ENCODE data around the gene SLC25A19. TPM values are rescaled to one million over a fixed set of nuclear protein-coding genes. Genes with fewer than 3 reads are reported as not detected.

The SLC25A19 gene
- total and polyA plus RNA-seq, 2 experiments from 2014 or later = 17.9 to 22.4 TPM

- H3K27ac ChIP-seq (ENCODE audit: low read depth) = no peak overlapping the region
- 0 out of 2 replicates have a peak, but pooled peaks cover 2% of the 10 kb centered on the region for H3K4me1 ChIP-seq (ENCODE audit: insufficient read depth)
- H3K4me3 Mint-ChIP-seq = no peak overlapping the region
- H3K9me3 Mint-ChIP-seq = no peaks in the 10 kb centered on the region
- H3K4me3 ChIP-seq = no peak overlapping the region
- no peak overlapping the region for H2AFZ ChIP-seq
- H3K27me3 ChIP-seq (ENCODE audit: insufficient read depth) = no peaks in the 10 kb centered on the region
- H3F3A ChIP-seq (replicated peaks; ENCODE audit: low read depth) = peaks cover 17% of the 10 kb centered on the region
- H3K79me2 ChIP-seq (replicated peaks; ENCODE audit: insufficient read depth) = peaks cover 22% of the 10 kb centered on the region
- H3K36me3 ChIP-seq (ENCODE audit: insufficient read depth) = peaks cover 11% of the 10 kb centered on the region; the same call in 1 of the 2 replicates
- no peaks in the 10 kb centered on the region for H3K9me2 ChIP-seq (ENCODE audit: insufficient read depth)
- H4K20me1 ChIP-seq (replicated peaks; ENCODE audit: insufficient read depth) = no peaks in the 10 kb centered on the region; the same call in 1 of the 2 replicates
- H3K36me3 Mint-ChIP-seq (ENCODE audit: low read depth) = peaks cover 51% of the 10 kb centered on the region
- ATAC-seq (no peak), DNase-seq (ENCODE audit: low spot score) (no peak)
- TF ChIP-seq, protein P1, sequence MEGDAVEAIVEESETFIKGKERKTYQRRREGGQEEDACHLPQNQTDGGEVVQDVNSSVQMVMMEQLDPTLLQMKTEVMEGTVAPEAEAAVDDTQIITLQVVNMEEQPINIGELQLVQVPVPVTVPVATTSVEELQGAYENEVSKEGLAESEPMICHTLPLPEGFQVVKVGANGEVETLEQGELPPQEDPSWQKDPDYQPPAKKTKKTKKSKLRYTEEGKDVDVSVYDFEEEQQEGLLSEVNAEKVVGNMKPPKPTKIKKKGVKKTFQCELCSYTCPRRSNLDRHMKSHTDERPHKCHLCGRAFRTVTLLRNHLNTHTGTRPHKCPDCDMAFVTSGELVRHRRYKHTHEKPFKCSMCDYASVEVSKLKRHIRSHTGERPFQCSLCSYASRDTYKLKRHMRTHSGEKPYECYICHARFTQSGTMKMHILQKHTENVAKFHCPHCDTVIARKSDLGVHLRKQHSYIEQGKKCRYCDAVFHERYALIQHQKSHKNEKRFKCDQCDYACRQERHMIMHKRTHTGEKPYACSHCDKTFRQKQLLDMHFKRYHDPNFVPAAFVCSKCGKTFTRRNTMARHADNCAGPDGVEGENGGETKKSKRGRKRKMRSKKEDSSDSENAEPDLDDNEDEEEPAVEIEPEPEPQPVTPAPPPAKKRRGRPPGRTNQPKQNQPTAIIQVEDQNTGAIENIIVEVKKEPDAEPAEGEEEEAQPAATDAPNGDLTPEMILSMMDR (conservative IDR thresholded peaks at IDR 0.05; ENCODE audit: low read depth in 2 of 2) = no peak
- TF ChIP-seq NANOG (IDR thresholded peaks at IDR 0.05; ENCODE audit: borderline replicate concordance) = no peak
- no peak for TF ChIP-seq ZNF114 (CRISPR knock-in tag; IDR thresholded peaks at IDR 0.05)
- no peak for TF ChIP-seq EZH2 (IDR thresholded peaks at IDR 0.05; ENCODE audit: low read depth, unreplicated experiment)
- TF ChIP-seq CREB1 (CRISPR knock-in tag; IDR thresholded peaks at IDR 0.05; ENCODE audit: low read depth) = no peak
- TF ChIP-seq, protein P2, sequence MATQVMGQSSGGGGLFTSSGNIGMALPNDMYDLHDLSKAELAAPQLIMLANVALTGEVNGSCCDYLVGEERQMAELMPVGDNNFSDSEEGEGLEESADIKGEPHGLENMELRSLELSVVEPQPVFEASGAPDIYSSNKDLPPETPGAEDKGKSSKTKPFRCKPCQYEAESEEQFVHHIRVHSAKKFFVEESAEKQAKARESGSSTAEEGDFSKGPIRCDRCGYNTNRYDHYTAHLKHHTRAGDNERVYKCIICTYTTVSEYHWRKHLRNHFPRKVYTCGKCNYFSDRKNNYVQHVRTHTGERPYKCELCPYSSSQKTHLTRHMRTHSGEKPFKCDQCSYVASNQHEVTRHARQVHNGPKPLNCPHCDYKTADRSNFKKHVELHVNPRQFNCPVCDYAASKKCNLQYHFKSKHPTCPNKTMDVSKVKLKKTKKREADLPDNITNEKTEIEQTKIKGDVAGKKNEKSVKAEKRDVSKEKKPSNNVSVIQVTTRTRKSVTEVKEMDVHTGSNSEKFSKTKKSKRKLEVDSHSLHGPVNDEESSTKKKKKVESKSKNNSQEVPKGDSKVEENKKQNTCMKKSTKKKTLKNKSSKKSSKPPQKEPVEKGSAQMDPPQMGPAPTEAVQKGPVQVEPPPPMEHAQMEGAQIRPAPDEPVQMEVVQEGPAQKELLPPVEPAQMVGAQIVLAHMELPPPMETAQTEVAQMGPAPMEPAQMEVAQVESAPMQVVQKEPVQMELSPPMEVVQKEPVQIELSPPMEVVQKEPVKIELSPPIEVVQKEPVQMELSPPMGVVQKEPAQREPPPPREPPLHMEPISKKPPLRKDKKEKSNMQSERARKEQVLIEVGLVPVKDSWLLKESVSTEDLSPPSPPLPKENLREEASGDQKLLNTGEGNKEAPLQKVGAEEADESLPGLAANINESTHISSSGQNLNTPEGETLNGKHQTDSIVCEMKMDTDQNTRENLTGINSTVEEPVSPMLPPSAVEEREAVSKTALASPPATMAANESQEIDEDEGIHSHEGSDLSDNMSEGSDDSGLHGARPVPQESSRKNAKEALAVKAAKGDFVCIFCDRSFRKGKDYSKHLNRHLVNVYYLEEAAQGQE (IDR thresholded peaks at IDR 0.05; ENCODE audit: unreplicated experiment) = no peak
- no peak for TF ChIP-seq EZH2phosphoT487 (IDR thresholded peaks at IDR 0.05; ENCODE audit: unreplicated experiment)
- TF ChIP-seq STAT1 (IDR thresholded peaks at IDR 0.05; ENCODE audit: unreplicated experiment) = no peak
- TF ChIP-seq ZNF462 (CRISPR knock-in tag; IDR thresholded peaks at IDR 0.05) = no peak
- no peak for TF ChIP-seq POLR2AphosphoS5 (IDR thresholded peaks at IDR 0.05; ENCODE audit: low read depth)
- no peak for TF ChIP-seq ZNF331 (CRISPR knock-in tag; IDR thresholded peaks at IDR 0.05; ENCODE audit: low read depth)
- no peak for TF ChIP-seq JUNB (IDR thresholded peaks at IDR 0.05; ENCODE audit: unreplicated experiment)
- TF ChIP-seq ETS1 (IDR thresholded peaks at IDR 0.05) = no peak
- no peak overlapping the region for H3K27ac Mint-ChIP-seq
- peaks cover 7% of the 10 kb centered on the region; the same call in 2 of the 3 replicates for H3K4me1 Mint-ChIP-seq
- peaks cover 12% of the 10 kb centered on the region for H3K27me3 Mint-ChIP-seq (ENCODE audit: insufficient read depth, low read depth, poor library complexity)
- H3K4me2 ChIP-seq = no peak overlapping the region
Measured at GRCh38 chr17:75244133-75244866, 44.9 kb downstream of the SLC25A19 start.

Data from GM23338 (cell line).